Kidney glomerular epithelial cell (primary cell): ENCODE data around the gene FGFRL1.
"Not testable (repeated sequence)": the region's sequence is repeated elsewhere in the genome, so short reads cannot be mapped to it uniquely, and the experiment has no call there.

Source experiments
- DNase-seq: peaks from one replicate; lab custom pipeline; 2025; lab: John Stamatoyannopoulos, UW

Gene FGFRL1

DNA sequence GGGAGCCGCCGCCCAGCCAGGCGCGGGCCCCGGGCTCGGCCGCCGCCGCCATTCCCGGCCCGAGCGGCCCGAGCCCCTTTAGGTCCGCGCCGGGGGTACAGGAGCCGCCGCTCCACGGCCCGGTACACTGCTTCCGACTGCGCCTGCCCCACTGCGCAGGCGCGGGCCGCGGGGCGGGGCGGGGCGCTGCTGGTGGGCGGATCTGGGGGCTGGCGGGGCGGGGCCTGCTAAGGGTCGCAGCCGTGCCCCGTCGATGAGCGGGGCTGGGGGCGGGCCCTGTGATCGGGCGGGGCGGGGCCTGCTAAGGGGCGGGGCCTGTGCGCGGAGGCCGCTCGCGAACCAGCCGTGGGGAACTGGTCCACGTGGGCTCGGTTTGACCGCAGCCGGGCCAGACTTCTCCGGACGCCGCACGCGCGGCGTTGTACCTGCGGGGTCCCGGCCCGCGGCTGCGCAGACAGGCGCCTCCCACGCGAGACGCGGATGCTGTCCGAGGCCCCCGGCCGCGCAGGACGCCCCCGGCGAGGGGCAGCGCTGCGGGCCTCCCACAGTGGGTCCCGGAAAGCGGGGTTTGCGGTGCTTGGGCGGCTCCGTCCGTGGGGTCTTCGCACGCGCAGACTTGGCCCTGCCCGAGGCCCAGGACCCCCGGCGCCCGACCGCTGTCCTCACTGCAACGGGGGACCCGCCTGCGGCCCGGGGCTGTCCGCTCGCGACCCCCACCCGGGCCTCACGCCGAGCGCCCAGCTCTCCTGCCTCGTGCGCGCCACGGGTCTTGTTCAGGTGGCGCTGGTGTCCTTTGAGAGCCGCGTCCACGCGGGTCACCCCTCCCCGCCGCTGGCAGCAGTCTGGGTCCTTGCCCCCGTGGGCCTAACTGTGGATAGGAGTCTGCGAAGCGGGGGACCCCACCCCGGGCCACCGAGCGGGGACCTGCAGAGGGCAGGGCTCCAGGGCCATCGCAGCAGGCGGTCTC, 37.7 kb upstream of the FGFRL1 start, which contains the start of gene DGKQ:
Gene DGKQ (minus strand): TSS at position 139 of the 967 bp plus-strand sequence. CDS start 87 bp downstream, at position 52.
- peak; percentile 65 for DNase-seq

- no peak for DNase-seq
Measured at GRCh38 chr4:974668-975067, 36.8 kb upstream of the FGFRL1 start.

GRCh38 chr4:976016-976415, 35.4 kb upstream of the FGFRL1 start:
- not testable (repeated sequence) for DNase-seq

- DNase-seq, result no peak
Measured at GRCh38 chr4:978957-979701, 32.3 kb upstream of the FGFRL1 start.

GRCh38 chr4:982291-982690, 29.1 kb upstream of the FGFRL1 start:
- no peak for DNase-seq

GRCh38 chr4:982814-983213, 28.6 kb upstream of the FGFRL1 start:
- DNase-seq, result no peak

GRCh38 chr4:984336-985054, 26.9 kb upstream of the FGFRL1 start:
- DNase-seq, result no peak

- no peak for DNase-seq
Measured at GRCh38 chr4:985123-985830, 26.1 kb upstream of the FGFRL1 start.

DNA sequence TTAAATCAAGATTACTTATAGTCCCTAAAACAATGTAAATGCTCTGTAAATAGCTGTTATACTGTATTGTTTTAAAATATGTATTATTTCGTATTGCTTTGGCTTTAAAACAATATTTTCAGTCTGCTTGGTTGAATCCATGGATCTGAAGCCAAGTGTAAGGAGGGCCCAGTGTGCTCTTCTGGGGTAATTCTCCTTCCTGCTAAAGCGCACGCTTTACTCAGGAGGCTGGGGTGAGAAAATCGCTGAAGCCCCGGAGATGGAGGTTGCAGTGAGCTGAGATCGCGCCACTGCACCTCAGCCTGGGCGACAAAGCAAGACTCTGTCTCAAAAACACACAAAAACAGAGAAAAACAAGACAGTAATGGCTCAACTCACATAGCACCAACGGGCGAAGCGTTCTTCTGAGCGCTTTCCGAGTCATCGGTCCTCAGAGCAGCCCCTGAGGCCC, 25.0 kb upstream of the FGFRL1 start:
- no peak for DNase-seq

DNA sequence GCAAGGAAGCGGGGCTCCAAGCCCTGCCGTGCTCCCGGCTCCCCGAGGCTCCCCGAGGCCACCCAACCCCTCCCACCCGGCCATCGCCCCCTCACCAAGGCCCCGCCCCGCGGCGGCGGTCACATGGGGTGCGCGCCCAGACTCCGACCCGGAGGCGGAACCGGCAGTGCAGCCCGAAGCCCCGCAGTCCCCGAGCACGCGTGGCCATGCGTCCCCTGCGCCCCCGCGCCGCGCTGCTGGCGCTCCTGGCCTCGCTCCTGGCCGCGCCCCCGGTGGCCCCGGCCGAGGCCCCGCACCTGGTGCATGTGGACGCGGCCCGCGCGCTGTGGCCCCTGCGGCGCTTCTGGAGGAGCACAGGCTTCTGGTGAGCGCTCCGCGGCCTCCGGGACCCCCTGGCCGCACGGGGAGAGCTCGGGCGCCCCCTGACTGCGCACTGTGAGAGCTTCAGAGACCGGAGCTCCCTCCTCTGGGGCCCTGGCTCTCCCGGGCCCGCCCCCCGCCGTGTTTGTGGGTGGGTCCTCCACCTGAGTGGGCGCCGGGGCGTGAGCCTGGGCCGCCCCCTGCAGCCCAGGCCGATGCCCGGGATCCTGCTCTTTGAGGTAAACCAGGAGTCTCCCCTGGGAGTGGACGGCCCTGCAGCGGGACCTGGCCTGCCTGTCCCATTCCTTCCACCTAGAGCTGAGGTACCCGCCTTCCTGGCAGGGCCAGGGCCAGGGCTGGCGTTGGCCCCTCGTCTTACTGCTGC, 24.4 kb upstream of the FGFRL1 start, which contains the start of gene IDUA:
Gene IDUA (plus strand): TSS at position 166 of the 745 bp plus-strand sequence. CDS start 41 bp downstream, at position 207.
- DNase-seq, result peak; percentile 53

DNA sequence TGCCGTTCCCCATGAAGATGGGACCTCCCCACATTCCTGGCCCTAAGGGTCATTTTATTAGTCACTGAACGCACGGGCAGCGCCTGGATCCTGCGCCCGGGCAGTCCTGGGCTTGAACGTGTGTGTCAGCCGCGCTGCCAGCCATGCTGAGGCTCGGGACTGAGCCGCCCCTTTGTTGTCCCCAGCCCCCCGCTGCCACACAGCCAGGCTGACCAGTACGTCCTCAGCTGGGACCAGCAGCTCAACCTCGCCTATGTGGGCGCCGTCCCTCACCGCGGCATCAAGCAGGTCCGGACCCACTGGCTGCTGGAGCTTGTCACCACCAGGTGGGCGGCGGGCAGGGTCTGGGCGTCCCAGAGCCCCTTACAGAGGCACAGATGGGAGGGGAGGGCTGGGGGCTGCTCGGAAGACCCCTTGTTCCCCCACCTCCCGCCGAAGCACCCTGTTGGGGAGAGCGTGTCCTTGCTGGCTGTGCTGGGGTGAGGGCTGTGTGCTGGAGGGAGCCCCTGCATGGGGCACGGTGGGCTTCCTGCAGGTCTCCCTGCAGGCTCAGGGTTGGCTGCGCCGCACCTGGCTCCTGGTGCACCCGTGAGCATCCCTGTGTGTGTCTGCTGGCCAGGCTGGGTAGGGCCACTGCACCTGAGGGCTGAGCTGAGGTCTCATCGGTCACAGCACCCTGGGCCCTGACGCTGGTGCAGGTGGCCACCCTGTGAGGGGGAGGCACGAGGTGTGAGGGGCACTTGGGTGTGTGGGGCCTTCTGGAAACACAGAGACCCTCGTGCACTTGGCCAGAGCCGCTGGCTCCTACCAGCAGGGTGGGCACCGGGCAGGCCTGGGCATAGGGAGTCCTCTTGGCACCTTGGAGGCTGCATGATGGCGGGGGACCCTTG, 23.6 kb upstream of the FGFRL1 start:
- DNase-seq, result no peak

GRCh38 chr4:988726-989721, 22.4 kb upstream of the FGFRL1 start:
- no peak for DNase-seq

DNA sequence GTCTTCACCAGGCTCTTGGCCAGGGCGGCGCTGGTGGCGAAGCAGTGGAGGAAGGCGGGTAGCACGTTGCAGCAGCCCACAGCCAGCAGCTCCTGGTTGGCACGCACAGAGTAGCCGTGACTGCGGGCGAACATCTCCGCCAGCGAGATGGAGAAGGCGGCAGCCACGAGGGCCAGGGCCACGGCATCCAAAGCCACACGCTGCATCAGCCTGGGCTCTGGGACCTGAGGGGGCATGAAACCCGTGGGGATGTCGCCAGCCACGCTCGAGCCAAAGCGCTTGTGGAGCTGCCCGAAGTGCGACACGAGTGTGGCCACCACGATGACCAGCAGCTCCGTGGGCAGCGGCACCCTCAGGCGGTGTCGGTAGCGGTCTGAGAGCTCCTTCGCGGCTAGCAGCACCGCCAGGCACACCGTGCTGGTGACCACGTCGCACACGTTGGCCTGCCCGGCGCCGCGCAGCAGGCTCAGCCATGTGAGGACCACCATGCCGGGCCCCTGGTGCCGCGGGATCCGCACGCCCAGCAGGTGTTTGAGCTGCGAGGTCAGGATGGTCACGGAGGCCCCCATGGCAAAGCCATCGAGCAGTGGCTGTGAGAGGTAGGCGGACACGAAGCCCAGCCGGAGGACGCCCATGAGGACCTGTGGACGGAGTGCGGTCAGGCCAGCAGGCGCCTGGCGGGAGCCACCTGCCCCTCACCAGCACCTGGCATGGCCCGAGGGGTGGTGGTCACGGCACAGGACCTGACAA, 21.5 kb upstream of the FGFRL1 start:
- DNase-seq, result no peak

DNA sequence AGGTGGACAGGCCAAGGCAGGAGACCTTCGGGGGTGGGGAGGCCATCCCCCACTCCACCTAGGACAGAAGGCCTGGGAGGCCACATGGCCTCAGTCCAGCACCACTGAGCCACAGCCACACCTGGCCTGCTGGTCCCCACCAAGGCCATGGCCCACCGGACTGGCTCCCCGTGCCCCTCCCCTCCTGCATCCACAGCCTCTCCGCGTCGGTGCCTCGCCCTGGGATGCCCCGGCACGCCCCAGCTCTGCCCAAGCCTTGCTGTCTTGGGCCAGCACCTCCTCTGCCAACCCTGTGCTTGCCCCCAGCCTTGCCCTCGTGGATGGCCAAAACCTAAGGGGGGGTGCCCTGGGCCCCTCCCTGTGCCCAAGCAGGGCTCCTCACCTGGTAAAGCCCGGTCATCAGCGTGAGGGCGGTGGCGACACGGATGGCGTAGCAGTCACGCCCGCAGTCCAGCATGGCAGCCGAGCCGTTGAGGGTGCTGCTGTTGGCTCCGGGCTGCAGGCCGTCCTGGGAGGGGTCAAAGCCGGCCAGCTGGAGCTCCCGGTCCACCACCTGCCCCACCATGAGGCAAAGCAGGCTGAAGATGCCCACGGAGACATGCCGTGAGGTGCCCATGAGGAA, 20.6 kb upstream of the FGFRL1 start:
- DNase-seq, result no peak

DNA sequence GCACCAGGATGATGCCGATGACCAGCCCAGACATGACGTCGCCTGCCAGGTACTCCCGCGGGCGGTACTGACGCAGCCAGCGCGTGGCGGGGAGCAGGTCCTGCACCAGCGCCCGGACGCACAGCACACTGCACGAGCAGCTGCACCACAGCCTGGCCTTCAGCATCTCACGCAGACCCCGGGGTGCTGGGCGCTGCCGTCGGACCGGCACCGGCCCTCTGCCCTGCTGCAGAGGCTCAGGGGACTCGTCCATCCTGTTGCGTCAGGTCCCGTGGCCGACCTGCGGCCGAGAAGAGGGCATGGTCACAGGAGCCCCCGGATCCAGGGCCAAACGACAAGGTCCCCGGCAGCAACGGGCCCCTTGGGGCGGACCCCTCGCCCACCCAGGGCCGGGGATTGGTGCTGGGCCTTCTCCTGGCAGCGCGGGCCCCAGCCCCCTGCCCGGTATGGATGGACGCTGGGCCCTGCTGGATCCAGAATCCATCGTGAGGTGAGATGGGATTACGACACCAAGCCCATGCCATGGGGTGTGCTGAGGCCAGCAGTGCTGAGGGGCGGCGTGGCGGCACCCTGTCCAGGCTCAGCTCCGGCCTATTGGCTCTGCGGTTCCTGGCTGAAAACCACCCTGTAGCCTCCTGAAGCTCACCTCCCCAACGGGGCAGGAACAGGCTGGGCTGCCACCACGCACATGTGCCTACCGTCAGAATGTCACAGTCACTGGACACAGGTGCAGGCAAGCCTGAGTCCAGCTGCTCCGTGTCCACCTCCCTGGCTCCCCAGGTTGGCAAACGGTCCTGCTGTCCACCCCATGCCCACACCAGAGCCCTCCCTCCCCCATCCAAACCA, 19.8 kb upstream of the FGFRL1 start:
- no peak for DNase-seq
